Suprapubic skin (tissue), 3 donors: ENCODE measurements around the gene SLC7A9.

Source experiments
- POLR2A ChIP-seq, 2 donors: fragments of 450-650 bp; IDR thresholded peaks; one replicate each; pipeline ENCODE4 v1.6.1; 2017; ENCODE audit warnings: antibody characterized with exemption in 2 of 2, mild to moderate bottlenecking in 2 of 2, moderate library complexity in 2 of 2
- TF ChIP-seq, protein P1 (sequence below), 2 donors: fragments of 200-600 bp in 1 of 2; fragments of 450-650 bp in 1 of 2; sonication (generic) in 1 of 2; IDR thresholded peaks; one replicate each; pipeline ENCODE4 v1.5.1; 2016 to 2019; ENCODE audit warnings: antibody characterized with exemption in 2 of 2, mild to moderate bottlenecking in 1 of 2, moderate library complexity in 1 of 2

GRCh38 chr19:32830231-32831014, 39.1 kb downstream of the SLC7A9 start:
- TF ChIP-seq, protein P1, sequence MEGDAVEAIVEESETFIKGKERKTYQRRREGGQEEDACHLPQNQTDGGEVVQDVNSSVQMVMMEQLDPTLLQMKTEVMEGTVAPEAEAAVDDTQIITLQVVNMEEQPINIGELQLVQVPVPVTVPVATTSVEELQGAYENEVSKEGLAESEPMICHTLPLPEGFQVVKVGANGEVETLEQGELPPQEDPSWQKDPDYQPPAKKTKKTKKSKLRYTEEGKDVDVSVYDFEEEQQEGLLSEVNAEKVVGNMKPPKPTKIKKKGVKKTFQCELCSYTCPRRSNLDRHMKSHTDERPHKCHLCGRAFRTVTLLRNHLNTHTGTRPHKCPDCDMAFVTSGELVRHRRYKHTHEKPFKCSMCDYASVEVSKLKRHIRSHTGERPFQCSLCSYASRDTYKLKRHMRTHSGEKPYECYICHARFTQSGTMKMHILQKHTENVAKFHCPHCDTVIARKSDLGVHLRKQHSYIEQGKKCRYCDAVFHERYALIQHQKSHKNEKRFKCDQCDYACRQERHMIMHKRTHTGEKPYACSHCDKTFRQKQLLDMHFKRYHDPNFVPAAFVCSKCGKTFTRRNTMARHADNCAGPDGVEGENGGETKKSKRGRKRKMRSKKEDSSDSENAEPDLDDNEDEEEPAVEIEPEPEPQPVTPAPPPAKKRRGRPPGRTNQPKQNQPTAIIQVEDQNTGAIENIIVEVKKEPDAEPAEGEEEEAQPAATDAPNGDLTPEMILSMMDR (IDR thresholded peaks at IDR 0.05): no peak
- TF ChIP-seq POLR2A (IDR thresholded peaks at IDR 0.05): no peak
